C4-2B (cell line): ENCODE results near the gene PGLYRP2.

Experiments
- CTCF ChIP-seq: fragments of 450-650 bp; conservative IDR thresholded peaks from 2 replicates; pipeline ENCODE4 v1.5.1; 2017; ENCODE audit warnings: mild to moderate bottlenecking
- ZFX ChIP-seq: fragments of 450-650 bp; IDR thresholded peaks from 2 replicates; pipeline ENCODE4 v1.6.1; 2017

- TF ChIP-seq CTCF (peak; percentile 87), ZFX (peak; percentile 49; the same call in 1 of the 2 replicates)
Observed at GRCh38 chr19:15479391-15480345, at the start of gene PGLYRP2.
